Measurements from ENCODE around the gene SLC17A2.

Gene SLC17A2

GRCh38 chr6:25963426-25964123 is 33.1 kb upstream of the SLC17A2 start:
- 0 out of 2 replicates have a peak, but pooled peaks have one; percentile 5 for TF ChIP-seq RAD21 (IDR thresholded peaks at IDR 0.05; ENCODE audit: low read depth)
- TF ChIP-seq CEBPB (IDR thresholded peaks at IDR 0.05) = no peak
- peak; percentile 62 for TF ChIP-seq YY1 (IDR thresholded peaks at IDR 0.05; ENCODE audit: low read depth)
- TF ChIP-seq TEAD4 (IDR thresholded peaks at IDR 0.05) = no peak

DNA sequence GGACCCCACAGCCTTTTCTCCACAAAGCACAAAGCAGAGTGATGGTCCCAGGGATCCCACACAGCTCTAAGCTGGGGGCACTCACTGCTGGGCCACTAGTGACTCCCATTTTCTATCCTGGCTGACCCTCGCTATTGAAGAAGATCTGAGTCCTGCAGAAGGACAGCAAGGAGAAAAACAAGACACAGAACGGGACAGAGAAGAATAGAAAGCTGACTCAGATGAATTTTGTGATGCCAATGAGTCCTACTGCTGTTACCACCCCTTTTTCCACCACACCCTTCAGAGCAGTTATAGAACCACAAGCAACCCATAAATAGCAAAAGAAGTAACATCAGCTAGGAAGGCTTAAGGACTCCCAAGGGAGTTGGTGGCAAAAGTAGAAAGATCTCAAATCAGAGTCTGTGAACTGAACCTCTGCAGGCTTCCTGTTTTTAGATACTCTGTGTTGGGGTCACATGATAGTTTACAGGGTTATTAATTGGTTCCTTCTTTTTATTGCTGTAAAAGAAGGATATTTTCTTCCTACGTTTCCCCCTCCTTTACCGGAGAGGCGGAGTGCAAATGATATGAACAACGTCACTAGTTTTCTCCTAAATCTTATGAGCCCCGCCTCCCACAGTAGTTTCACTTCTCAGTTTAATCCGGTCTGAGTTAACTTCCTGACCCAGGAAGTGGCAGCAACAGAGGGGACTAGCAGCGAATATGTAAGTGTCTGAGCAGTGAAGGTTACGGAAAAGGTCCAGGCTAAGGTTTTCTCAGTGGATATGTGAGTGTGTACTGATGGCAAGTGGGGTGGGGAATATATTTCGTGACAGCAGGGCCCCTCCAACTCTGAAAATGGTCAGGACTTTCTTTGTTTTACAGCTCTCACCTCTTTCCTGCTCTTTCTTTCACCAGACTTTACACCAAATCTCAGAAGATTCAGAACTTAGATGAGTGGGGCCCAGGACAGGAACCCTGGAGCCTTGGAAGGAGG is 31.9 kb upstream of the SLC17A2 start, which contains the start of gene TRIM38:
Gene TRIM38, plus strand, starts transcription at position 654 of the 979 bp plus-strand sequence. CDS start 3,721 bp downstream, outside the sequence.
- TF ChIP-seq CEBPB (IDR thresholded peaks at IDR 0.05) (no peak), EP300 (IDR thresholded peaks at IDR 0.05; ENCODE audit: borderline replicate concordance) (no peak), TAF1 (IDR thresholded peaks at IDR 0.05; ENCODE audit: low read depth) (no peak)

- no peak for TF ChIP-seq CREB1 (IDR thresholded peaks at IDR 0.05; ENCODE audit: low read depth)
- TF ChIP-seq YY1 (IDR thresholded peaks at IDR 0.05; ENCODE audit: low read depth) = no peak
- TF ChIP-seq EGR1 (IDR thresholded peaks at IDR 0.05) = no peak
- no peak for TF ChIP-seq FOXM1 (IDR thresholded peaks at IDR 0.05; ENCODE audit: borderline replicate concordance, low read depth)
- no peak for TF ChIP-seq TAF1 (IDR thresholded peaks at IDR 0.05; ENCODE audit: low read depth)
- TF ChIP-seq MAX (IDR thresholded peaks at IDR 0.05) = no peak
- TF ChIP-seq CEBPB (IDR thresholded peaks at IDR 0.05) = no peak
- TF ChIP-seq TCF12 (IDR thresholded peaks at IDR 0.05; ENCODE audit: low read depth) = no peak
- TF ChIP-seq, protein P1, sequence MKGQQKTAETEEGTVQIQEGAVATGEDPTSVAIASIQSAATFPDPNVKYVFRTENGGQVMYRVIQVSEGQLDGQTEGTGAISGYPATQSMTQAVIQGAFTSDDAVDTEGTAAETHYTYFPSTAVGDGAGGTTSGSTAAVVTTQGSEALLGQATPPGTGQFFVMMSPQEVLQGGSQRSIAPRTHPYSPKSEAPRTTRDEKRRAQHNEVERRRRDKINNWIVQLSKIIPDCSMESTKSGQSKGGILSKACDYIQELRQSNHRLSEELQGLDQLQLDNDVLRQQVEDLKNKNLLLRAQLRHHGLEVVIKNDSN (IDR thresholded peaks at IDR 0.05) = no peak
- no peak for TF ChIP-seq NFIC (IDR thresholded peaks at IDR 0.05)
- TF ChIP-seq EP300 (IDR thresholded peaks at IDR 0.05; ENCODE audit: borderline replicate concordance) = no peak
- TF ChIP-seq REST (IDR thresholded peaks at IDR 0.05; ENCODE audit: low read depth) = no peak
- TF ChIP-seq RAD21 (IDR thresholded peaks at IDR 0.05; ENCODE audit: low read depth) = no peak
- TF ChIP-seq TEAD4 (IDR thresholded peaks at IDR 0.05) = no peak
- TF ChIP-seq ZBTB7A (IDR thresholded peaks at IDR 0.05; ENCODE audit: low read depth) = no peak
Measured at GRCh38 chr6:25961619-25962148, 31.2 kb upstream of the SLC17A2 start.

DNA sequence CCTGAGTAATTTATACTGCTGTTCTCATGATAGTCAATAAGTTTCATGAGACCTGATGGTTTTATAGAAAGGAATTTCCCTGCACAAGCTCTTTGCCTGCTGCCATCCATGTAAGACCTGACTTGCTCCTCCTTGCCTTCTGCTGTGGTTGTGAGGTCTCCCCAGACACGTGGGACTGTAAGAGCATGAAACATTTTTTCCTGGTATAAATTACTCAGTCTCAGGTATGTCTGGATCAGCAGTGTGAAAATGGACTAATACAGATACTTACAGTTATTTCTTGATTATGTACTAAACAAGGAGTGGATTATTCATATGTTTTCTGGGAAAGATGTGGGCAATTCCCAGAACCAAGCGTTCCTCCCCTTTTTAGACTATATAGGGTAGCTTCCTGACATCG is 30.2 kb upstream of the SLC17A2 start:
- no peak for TF ChIP-seq FOXM1 (IDR thresholded peaks at IDR 0.05; ENCODE audit: borderline replicate concordance, low read depth)
- TF ChIP-seq RAD21 (IDR thresholded peaks at IDR 0.05; ENCODE audit: low read depth) = no peak
- no peak for TF ChIP-seq TAF1 (IDR thresholded peaks at IDR 0.05; ENCODE audit: low read depth)
- no peak for TF ChIP-seq MAX (IDR thresholded peaks at IDR 0.05)
- TF ChIP-seq CREB1 (IDR thresholded peaks at IDR 0.05; ENCODE audit: low read depth) = no peak
- TF ChIP-seq TCF12 (IDR thresholded peaks at IDR 0.05; ENCODE audit: low read depth) = no peak
- TF ChIP-seq NFIC (IDR thresholded peaks at IDR 0.05) = no peak
- TF ChIP-seq TEAD4 (IDR thresholded peaks at IDR 0.05) = no peak
- TF ChIP-seq CEBPB (IDR thresholded peaks at IDR 0.05) = no peak
- TF ChIP-seq YY1 (IDR thresholded peaks at IDR 0.05; ENCODE audit: low read depth) = no peak
- TF ChIP-seq EGR1 (IDR thresholded peaks at IDR 0.05) = no peak
- TF ChIP-seq ZBTB7A (IDR thresholded peaks at IDR 0.05; ENCODE audit: low read depth) = no peak
- TF ChIP-seq REST (IDR thresholded peaks at IDR 0.05; ENCODE audit: low read depth) = no peak
- TF ChIP-seq, protein P1 (IDR thresholded peaks at IDR 0.05) = no peak
- no peak for TF ChIP-seq EP300 (IDR thresholded peaks at IDR 0.05; ENCODE audit: borderline replicate concordance)

GRCh38 chr6:25959890-25960536 is 29.5 kb upstream of the SLC17A2 start:
- TF ChIP-seq TAF1 (IDR thresholded peaks at IDR 0.05; ENCODE audit: low read depth) = no peak
- TF ChIP-seq CREB1 (IDR thresholded peaks at IDR 0.05; ENCODE audit: low read depth) = no peak
- TF ChIP-seq, protein P1 (IDR thresholded peaks at IDR 0.05) = no peak
- no peak for TF ChIP-seq EP300 (IDR thresholded peaks at IDR 0.05; ENCODE audit: borderline replicate concordance)
- no peak for TF ChIP-seq NFIC (IDR thresholded peaks at IDR 0.05)
